ENCODE results near the gene THTPA.

DNA sequence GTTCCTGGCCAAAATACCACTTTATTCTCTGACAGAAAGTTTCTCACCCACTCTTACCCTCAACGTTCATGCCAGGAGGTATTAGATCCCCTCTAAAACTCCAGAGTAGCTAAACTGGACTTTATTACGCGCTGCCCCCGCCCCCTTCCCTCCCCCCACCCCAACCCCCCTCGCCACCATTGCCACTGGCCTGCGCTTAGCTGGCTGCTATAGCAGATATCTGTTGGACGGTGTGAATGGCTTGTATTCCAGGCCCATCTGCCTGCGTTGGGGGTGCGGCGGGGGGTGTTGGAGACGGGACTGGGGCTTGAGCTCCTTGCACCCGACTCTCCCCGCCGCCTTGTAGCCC lies 564 bp upstream of the THTPA start:
- no peak for TF ChIP-seq GATA2 (IDR thresholded peaks at IDR 0.05; ENCODE audit: low read depth, low read length)
- TF ChIP-seq GATA3 (IDR thresholded peaks at IDR 0.05; ENCODE audit: low read depth, low read length), result no peak
